Uterus (tissue), 4 donors: ENCODE measurements around the gene SCFD2. TPM values are rescaled to one million over a fixed set of nuclear protein-coding genes. Genes with fewer than 3 reads are reported as not detected.

Experiments
- DNase-seq, 2 donors: peaks; one replicate each; pipeline ENCODE4 v3.0.0-alpha.2; 2019 to 2020
- H3K27ac ChIP-seq, 2 donors: fragments of 200-600 bp; sonication (generic); 1 replicate in 1 of 2; 2 replicates in 1 of 2; pipeline ENCODE4 v1.5.1; 2016 to 2018
- H3K27me3 ChIP-seq, 2 donors: fragments of 200-600 bp; sonication (generic); one replicate each; pipeline ENCODE4 v1.5.1; 2018 to 2019; ENCODE audit warnings: control low read depth in 1 of 2
- H3K36me3 ChIP-seq, 2 donors: fragments of 200-600 bp; sonication (generic); one replicate each; pipeline ENCODE4 v1.5.1; 2019; ENCODE audit warnings: control low read depth in 1 of 2
- H3K4me1 ChIP-seq, 2 donors: fragments of 200-600 bp; sonication (generic); one replicate each; pipeline ENCODE4 v1.5.1; 2018 to 2019; ENCODE audit warnings: control low read depth in 1 of 2
- H3K4me3 ChIP-seq, 2 donors: fragments of 200-600 bp; sonication (generic); 1 replicate in 1 of 2; 2 replicates in 1 of 2; pipeline ENCODE4 v1.5.1; 2018 to 2019; ENCODE audit warnings: mild to moderate bottlenecking in 1 of 2
- H3K9me3 ChIP-seq, 2 donors: fragments of 200-600 bp; sonication (generic); one replicate each; pipeline ENCODE4 v1.5.1; 2019; ENCODE audit warnings: control low read depth in 1 of 2
- CTCF ChIP-seq, 4 experiments: fragments of 200-600 bp in 2 of 4; fragments of 450-650 bp in 2 of 4; sonication (generic) in 2 of 4; IDR thresholded peaks; one replicate each; pipeline ENCODE4 v1.5.1; 2016 to 2019; ENCODE audit warnings: antibody characterized with exemption in 4 of 4, mild to moderate bottlenecking in 2 of 4, moderate library complexity in 1 of 4
- POLR2A ChIP-seq, 2 donors: fragments of 450-650 bp; IDR thresholded peaks; one replicate each; pipeline ENCODE4 v1.6.1; 2016; ENCODE audit warnings: antibody characterized with exemption in 2 of 2, mild to moderate bottlenecking in 1 of 2, moderate library complexity in 1 of 2
- intact Hi-C: fragments of 100-400 bp; cut with DNase I; formaldehyde crosslinking; loops from one replicate; pipeline ENCODE4 v1.15.1; 2023; ENCODE audit warnings: low total_unique reads
- total RNA-seq, 4 donors: library from RNA; depleted of rRNA in 3 of 4; stranded (reverse); fragments of >200 nt in 3 of 4; gene quantifications; one replicate each; pipeline versions ENCODE4 v1.1.0 to v1.2.4, GENCODE V29; 2014 to 2023
- donor health status: DM: yes; HTN: yes; CAD: no.

SCFD2 gene
- total RNA-seq, 4 donors from 2014 or later, result 19.6 to 36.2 (median 24.5) TPM

DNA sequence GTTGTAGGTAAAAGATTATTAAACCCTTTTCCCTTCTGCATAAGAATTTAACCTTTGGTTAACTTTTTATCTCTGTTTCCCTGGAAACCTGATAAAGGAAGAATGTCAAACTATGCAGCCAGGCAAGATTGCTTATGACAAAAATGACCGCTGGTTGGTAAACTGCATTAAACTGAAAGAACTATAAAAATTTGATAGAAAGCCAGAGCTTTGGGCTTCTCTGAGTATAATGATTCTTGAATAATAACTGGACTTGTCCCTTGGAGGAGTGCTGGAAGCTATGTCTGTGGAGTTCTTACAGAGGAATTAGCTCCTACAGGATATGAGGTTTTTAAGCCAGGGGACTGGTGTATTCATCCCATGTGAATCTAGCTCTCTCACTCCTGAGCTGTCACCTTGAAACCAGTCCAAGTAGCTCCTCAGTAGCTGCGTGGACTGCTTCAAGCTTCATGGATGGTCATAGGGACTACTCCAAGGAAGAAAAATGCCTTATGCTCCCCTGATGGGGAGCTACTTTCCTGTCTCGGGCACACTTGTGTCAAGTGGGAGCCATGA is 451.7 kb downstream of the SCFD2 start:
- Histone ChIP-seq H3K4me3 (no peak overlapping the region), H3K27me3 (no peaks in the 10 kb centered on the region), H3K4me1 (no peaks in the 10 kb centered on the region), H3K9me3 (no peaks in the 10 kb centered on the region), H3K36me3 (no peaks in the 10 kb centered on the region), H3K27ac (no peak overlapping the region)
- intact Hi-C loops, result no loop called here
- no peak for DNase-seq
- TF ChIP-seq POLR2A (IDR thresholded peaks at IDR 0.05) (no peak), CTCF (IDR thresholded peaks at IDR 0.05) (no peak)

- DNase-seq, result no peak
- Histone ChIP-seq H3K4me3 (no peak overlapping the region), H3K4me1 (no peaks in the 10 kb centered on the region), H3K36me3 (no peaks in the 10 kb centered on the region), H3K27me3 (no peaks in the 10 kb centered on the region), H3K27ac (no peak overlapping the region), H3K9me3 (no peaks in the 10 kb centered on the region)
- TF ChIP-seq CTCF (IDR thresholded peaks at IDR 0.05), result no peak
- TF ChIP-seq POLR2A (IDR thresholded peaks at IDR 0.05), result no peak
- intact Hi-C loops, result no loop called here
Measured at GRCh38 chr4:52912608-52913007, 453.3 kb downstream of the SCFD2 start.

- DNase-seq, result peak; percentile 53 to 62
- Histone ChIP-seq H3K9me3 (no peaks in the 10 kb centered on the region), H3K27ac (no peak overlapping the region), H3K4me3 (no peak overlapping the region), H3K36me3 (no peaks in the 10 kb centered on the region), H3K27me3 (no peaks in the 10 kb centered on the region), H3K4me1 (no peaks in the 10 kb centered on the region)
- intact Hi-C loops, result no loop called here
- no peak for TF ChIP-seq POLR2A (IDR thresholded peaks at IDR 0.05)
- TF ChIP-seq CTCF (IDR thresholded peaks at IDR 0.05), result peak; percentile 14 to 54 (median 36)
Measured at GRCh38 chr4:52911684-52912294, 454.1 kb downstream of the SCFD2 start.

DNA sequence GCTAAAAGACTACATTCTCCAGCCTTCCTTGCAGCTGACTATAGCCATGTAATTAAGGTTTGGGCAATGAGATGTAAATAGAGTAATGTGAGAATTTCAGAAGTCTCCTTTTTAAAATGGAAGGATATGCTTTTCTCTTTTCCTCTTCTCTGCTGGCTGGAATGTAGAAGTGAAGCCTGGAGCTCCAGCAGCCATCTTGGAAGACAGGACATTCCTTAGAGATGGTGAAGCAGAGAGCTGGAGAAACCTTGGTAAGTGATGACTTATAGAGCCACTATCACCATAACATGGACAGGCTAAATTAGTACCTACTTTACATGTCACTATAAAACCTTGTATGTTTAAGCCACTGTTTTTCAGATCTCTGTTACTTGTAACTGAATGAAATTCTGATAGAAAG is 455.7 kb downstream of the SCFD2 start:
- H3K27ac ChIP-seq, result no peak overlapping the region

More for the DNA sequence above, 455.7 kb downstream of the SCFD2 start:
- H3K4me3 ChIP-seq, result no peak overlapping the region
- no peaks in the 10 kb centered on the region for H3K4me1 ChIP-seq
- H3K27me3 ChIP-seq, result no peaks in the 10 kb centered on the region
- no peak for DNase-seq
- intact Hi-C loops, result no loop called here
- no peaks in the 10 kb centered on the region for H3K9me3 ChIP-seq
- TF ChIP-seq CTCF (IDR thresholded peaks at IDR 0.05) (no peak), POLR2A (IDR thresholded peaks at IDR 0.05) (no peak)
- H3K36me3 ChIP-seq, result no peaks in the 10 kb centered on the region
